GM23338 (cell line): ENCODE results near the gene LRRC27. TPM values are rescaled to one million over a fixed set of nuclear protein-coding genes. Genes with fewer than 3 reads are reported as not detected.
"Not testable (repeated sequence)": the region's sequence is repeated elsewhere in the genome, so short reads cannot be mapped to it uniquely, and the experiment has no call there.

Experiments used
- ATAC-seq: fragments of 200-7000 bp; cut with Tn5 transposase; 3 replicates; pipeline ENCODE4 v1.9.1; 2020
- DNase-seq: peaks from one replicate; pipeline ENCODE4 v3.0.0-alpha.2; 2015; ENCODE audit warnings: low spot score
- H2AFZ ChIP-seq: fragments of 200-600 bp; sonication (generic); 2 replicates; pipeline ENCODE4 v1.8.0; 2016; ENCODE audit warnings: antibody characterized with exemption, mild to moderate bottlenecking, moderate library complexity
- H3F3A ChIP-seq: fragments of 200-600 bp; sonication (generic); replicated peaks from 2 replicates; pipeline ENCODE4 v1.8.0; 2017; ENCODE audit warnings: antibody characterized with exemption, mixed run types, low read depth
- H3K27ac ChIP-seq: fragments of 200-600 bp; sonication (generic); 2 replicates; pipeline ENCODE4 v1.6.1; 2016; ENCODE audit warnings: low read depth
- H3K27me3 ChIP-seq: fragments of 200-600 bp; sonication (generic); 2 replicates; pipeline ENCODE4 v1.8.0; 2016; ENCODE audit warnings: mild to moderate bottlenecking, mixed run types, moderate library complexity; ENCODE audit not compliant: insufficient read depth
- H3K36me3 ChIP-seq: fragments of 200-600 bp; sonication (generic); 2 replicates; pipeline ENCODE4 v1.8.0; 2016; ENCODE audit warnings: mild to moderate bottlenecking; ENCODE audit not compliant: insufficient read depth
- H3K4me1 ChIP-seq: fragments of 200-600 bp; sonication (generic); 2 replicates; pipeline ENCODE4 v1.8.0; 2016; ENCODE audit warnings: mild to moderate bottlenecking, moderate library complexity; ENCODE audit not compliant: insufficient read depth
- H3K4me2 ChIP-seq: fragments of 200-600 bp; sonication (generic); 2 replicates; pipeline ENCODE4 v1.7.1; 2017; ENCODE audit warnings: mixed run types
- H3K4me3 ChIP-seq: fragments of 200-600 bp; sonication (generic); 2 replicates; pipeline ENCODE4 v1.6.1; 2016; ENCODE audit warnings: mixed run types
- H3K79me2 ChIP-seq: fragments of 200-600 bp; sonication (generic); replicated peaks from 2 replicates; pipeline ENCODE4 v1.8.0; 2017; ENCODE audit warnings: mild to moderate bottlenecking; ENCODE audit not compliant: insufficient read depth
- H3K9me2 ChIP-seq: fragments of 200-600 bp; sonication (generic); 2 replicates; pipeline ENCODE4 v1.8.0; 2017; ENCODE audit not compliant: insufficient read depth
- H4K20me1 ChIP-seq: fragments of 200-600 bp; sonication (generic); replicated peaks from 2 replicates; pipeline ENCODE4 v1.8.0; 2017; ENCODE audit warnings: mild to moderate bottlenecking; ENCODE audit not compliant: insufficient read depth
- H3K27ac Mint-ChIP-seq: 2 replicates; pipeline ENCODE4 v1.8.0; 2020; ENCODE audit warnings: inconsistent platforms, mild to moderate bottlenecking, moderate library complexity, mixed read lengths
- H3K27me3 Mint-ChIP-seq: 3 replicates; pipeline ENCODE4 v1.8.0; 2022; ENCODE audit warnings: low read depth, mild to moderate bottlenecking, moderate library complexity, mixed read lengths, inconsistent platforms; ENCODE audit not compliant: insufficient read depth, poor library complexity
- H3K36me3 Mint-ChIP-seq: 3 replicates; pipeline ENCODE4 v1.8.0; 2021; ENCODE audit warnings: low read depth, mild to moderate bottlenecking, inconsistent platforms, moderate library complexity, mixed read lengths
- H3K4me1 Mint-ChIP-seq: 3 replicates; pipeline ENCODE4 v1.8.0; 2020; ENCODE audit warnings: mild to moderate bottlenecking, inconsistent platforms, mixed read lengths
- H3K4me3 Mint-ChIP-seq: 3 replicates; pipeline ENCODE4 v1.8.0; 2021; ENCODE audit warnings: moderate library complexity, mild to moderate bottlenecking, inconsistent platforms, mixed read lengths
- H3K9me3 Mint-ChIP-seq: 3 replicates; pipeline ENCODE4 v1.8.0; 2020; ENCODE audit warnings: moderate library complexity, mild to moderate bottlenecking, inconsistent platforms, mixed read lengths
- ETS1 ChIP-seq: IDR thresholded peaks from 2 replicates; pipeline ENCODE4 v1.6.1; 2016; ENCODE audit warnings: antibody characterized with exemption
- JUNB ChIP-seq: IDR thresholded peaks from one replicate; pipeline ENCODE4 v1.6.1; 2016; ENCODE audit warnings: antibody characterized with exemption; ENCODE audit not compliant: unreplicated experiment
- ZNF114 ChIP-seq: fragments of 250-450 bp; sonication (Bioruptor Pico); IDR thresholded peaks from 2 replicates; pipeline ENCODE4 v1.5.0; 2020; ENCODE audit warnings: mild to moderate bottlenecking, moderate library complexity
- ZNF331 ChIP-seq: fragments of 250-450 bp; sonication (Bioruptor Pico); IDR thresholded peaks from 2 replicates; pipeline ENCODE4 v1.5.0; 2020; ENCODE audit warnings: low read depth, mild to moderate bottlenecking, moderate library complexity
- polyA plus RNA-seq: library from polyadenylated mRNA; unstranded; fragments of >200 nt; fragmentation: Nextera tagmentation; extraction: Ambion mirVana; gene quantifications from 2 replicates; pipeline ENCODE4 v1.2.1, GENCODE V29; 2016
- total RNA-seq: library from RNA; depleted of rRNA; stranded (reverse); fragments of >200 nt; shearing (Covaris generic); gene quantifications from 2 replicates; pipeline ENCODE4 v1.2.3, GENCODE V29; 2014
- TF ChIP-seq, protein P1 (sequence below): IDR thresholded peaks from one replicate; pipeline ENCODE4 v1.6.1; 2018; ENCODE audit warnings: antibody characterized with exemption; ENCODE audit not compliant: unreplicated experiment

LRRC27 gene
- total and polyA plus RNA-seq, 2 experiments from 2014 or later: 2.9 to 3.5 TPM

DNA sequence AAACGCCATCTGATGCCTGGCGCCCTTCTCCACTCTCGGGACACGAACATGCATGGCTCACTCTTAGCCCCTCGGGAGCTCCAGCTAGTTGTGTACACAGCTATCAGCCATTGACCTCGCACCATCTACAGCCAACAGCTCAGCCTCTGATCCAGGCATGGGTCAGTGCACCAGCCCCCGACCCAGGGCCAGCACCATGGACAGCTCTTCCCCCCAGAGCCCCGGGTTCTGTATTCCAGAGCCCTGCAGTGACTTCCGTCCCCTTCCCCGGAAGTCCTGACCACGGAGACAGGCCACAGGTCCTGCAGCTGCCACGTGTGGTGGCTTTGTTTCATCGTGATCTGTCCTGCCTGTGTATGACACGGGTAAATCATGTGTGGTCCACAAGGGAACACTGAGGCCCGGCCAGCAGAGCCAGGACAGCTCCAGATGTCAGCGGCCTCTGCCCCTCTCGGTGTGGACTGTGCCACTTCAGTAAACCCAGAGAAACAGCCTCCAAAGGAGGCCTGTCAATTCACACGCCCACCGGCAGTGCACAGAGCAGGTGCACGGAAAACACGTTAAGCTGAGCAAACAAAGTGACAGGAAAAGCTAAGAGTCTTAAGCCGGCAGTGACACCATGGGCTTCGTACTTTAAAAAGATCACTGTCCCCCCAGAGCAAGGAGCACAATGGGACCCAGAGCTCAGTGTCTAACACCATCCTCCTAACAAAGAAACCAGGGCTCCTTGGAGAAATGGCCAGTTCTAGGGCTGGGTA, 37.3 kb upstream of the LRRC27 start:
- Mint-ChIP-seq H3K4me3 (no peak overlapping the region), H3K4me1 (peaks cover 18% of the 10 kb centered on the region), H3K36me3 (no peaks in the 10 kb centered on the region; the same call in 2 of the 3 replicates), H3K27ac (no peak overlapping the region), H3K9me3 (no peaks in the 10 kb centered on the region; the same call in 2 of the 3 replicates), H3K27me3 (peaks cover 21% of the 10 kb centered on the region)
- DNase-seq (peak; percentile 69), ATAC-seq (peak; percentile 75)
- Histone ChIP-seq H3K79me2 (no peaks in the 10 kb centered on the region), H2AFZ (no peak overlapping the region), H3K27ac (no peak overlapping the region), H4K20me1 (no peaks in the 10 kb centered on the region), H3K4me3 (no peak overlapping the region), H3K9me2 (no peaks in the 10 kb centered on the region), H3K4me2 (no peak overlapping the region), H3K27me3 (no peaks in the 10 kb centered on the region), H3K36me3 (no peaks in the 10 kb centered on the region), H3F3A (no peaks in the 10 kb centered on the region), H3K4me1 (no peaks in the 10 kb centered on the region)
- TF ChIP-seq, protein P1, sequence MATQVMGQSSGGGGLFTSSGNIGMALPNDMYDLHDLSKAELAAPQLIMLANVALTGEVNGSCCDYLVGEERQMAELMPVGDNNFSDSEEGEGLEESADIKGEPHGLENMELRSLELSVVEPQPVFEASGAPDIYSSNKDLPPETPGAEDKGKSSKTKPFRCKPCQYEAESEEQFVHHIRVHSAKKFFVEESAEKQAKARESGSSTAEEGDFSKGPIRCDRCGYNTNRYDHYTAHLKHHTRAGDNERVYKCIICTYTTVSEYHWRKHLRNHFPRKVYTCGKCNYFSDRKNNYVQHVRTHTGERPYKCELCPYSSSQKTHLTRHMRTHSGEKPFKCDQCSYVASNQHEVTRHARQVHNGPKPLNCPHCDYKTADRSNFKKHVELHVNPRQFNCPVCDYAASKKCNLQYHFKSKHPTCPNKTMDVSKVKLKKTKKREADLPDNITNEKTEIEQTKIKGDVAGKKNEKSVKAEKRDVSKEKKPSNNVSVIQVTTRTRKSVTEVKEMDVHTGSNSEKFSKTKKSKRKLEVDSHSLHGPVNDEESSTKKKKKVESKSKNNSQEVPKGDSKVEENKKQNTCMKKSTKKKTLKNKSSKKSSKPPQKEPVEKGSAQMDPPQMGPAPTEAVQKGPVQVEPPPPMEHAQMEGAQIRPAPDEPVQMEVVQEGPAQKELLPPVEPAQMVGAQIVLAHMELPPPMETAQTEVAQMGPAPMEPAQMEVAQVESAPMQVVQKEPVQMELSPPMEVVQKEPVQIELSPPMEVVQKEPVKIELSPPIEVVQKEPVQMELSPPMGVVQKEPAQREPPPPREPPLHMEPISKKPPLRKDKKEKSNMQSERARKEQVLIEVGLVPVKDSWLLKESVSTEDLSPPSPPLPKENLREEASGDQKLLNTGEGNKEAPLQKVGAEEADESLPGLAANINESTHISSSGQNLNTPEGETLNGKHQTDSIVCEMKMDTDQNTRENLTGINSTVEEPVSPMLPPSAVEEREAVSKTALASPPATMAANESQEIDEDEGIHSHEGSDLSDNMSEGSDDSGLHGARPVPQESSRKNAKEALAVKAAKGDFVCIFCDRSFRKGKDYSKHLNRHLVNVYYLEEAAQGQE: peak; percentile 97
- TF ChIP-seq ZNF331 (no peak), ETS1 (no peak), ZNF114 (CRISPR knock-in tag) (no peak), JUNB (no peak)

GRCh38 chr10:132295481-132295880, 36.5 kb upstream of the LRRC27 start:
- H3K4me1 Mint-ChIP-seq: peaks cover 18% of the 10 kb centered on the region
- H3K4me3 Mint-ChIP-seq, H3K27ac ChIP-seq, H4K20me1 ChIP-seq, H3K36me3 Mint-ChIP-seq, H3K9me2 ChIP-seq, H3K4me3 ChIP-seq, H3K79me2 ChIP-seq, H3K27ac Mint-ChIP-seq, H3K4me1 ChIP-seq, H3K9me3 Mint-ChIP-seq, H3K36me3 ChIP-seq, H3K27me3 ChIP-seq, H3K4me2 ChIP-seq, DNase-seq, H3F3A ChIP-seq, H2AFZ ChIP-seq, ATAC-seq: not testable (repeated sequence)
- peaks cover 24% of the 10 kb centered on the region for H3K27me3 Mint-ChIP-seq
